Stimulated activated CD4-positive, alpha-beta T cell treated with anti-CD3 and anti-CD28 coated beads, Interleukin-4, amount 100 ng/mL, for 1 hour (primary cell): Measurements from ENCODE around the gene NDUFC2.
"Not testable (repeated sequence)": the region's sequence is repeated elsewhere in the genome, so short reads cannot be mapped to it uniquely, and the experiment has no call there.

Experiments
- DNase-seq: peaks from one replicate; pipeline ENCODE4 v3.0.0-alpha.2; 2020

Gene NDUFC2

DNA sequence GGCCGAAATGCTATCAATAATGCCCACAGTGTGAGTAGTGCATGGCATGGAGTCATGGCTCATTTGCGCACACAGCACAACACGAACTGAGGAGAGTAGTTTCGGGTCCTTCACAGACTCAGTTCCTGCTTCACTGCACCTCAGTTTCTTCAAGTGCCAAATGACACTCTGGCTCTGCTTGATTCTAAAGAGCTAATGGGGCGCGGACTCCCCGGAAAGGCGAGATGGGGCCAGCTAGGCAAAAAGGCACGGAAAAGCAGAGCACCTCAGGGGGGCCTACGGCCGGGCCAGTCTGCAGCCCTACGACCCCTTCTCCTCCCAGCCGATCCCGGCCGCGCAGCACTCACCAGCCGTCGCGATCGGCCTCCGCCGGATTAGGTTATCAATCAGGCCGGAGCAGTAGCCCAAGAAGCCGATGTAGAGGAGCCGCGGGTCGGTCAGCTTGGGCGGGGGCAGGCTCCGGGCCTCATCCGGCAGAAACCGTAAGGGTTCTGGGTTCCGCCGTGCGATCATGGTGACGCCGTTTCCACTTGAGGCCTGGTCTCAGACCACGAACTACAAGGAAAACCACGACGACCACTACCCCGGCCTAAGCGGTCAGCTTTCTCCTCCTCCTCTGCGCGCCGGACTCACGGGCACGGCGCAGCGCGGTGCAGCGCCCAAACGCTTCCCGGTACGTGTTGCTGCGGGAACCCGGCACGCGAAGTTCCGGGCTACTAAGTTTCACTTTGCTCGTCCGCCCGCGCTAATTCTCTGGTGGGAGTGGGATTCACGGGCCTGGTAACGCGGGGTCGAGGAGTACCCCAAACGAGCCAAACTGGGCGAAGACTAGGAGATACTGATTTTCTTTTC lies at the start of gene NDUFC2:
TSS of gene NDUFC2 (minus strand) at position 631 of the 852 bp plus-strand sequence. CDS start at position 513, 118 bp downstream.
- DNase-seq: peak; percentile 70

DNA sequence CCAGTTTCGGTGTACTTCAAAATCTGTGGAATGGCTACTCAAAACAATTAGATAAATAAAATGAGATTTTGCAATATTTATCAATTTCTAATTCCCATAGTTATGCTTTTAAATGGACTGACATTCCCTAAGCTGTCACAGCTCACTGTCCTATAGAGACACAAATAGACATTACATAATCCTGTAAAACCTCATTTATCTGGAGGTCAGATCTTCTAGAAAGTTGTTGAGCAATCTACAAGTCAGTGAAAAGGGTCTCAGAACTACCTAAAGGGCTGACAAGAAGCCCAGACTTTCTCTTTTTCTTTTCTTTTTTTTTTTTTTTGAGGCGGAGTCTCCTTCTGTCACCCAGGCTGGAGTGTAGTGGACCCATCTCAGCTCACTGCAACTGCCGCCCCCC lies 47.7 kb upstream of the NDUFC2 start:
- no peak for DNase-seq

DNA sequence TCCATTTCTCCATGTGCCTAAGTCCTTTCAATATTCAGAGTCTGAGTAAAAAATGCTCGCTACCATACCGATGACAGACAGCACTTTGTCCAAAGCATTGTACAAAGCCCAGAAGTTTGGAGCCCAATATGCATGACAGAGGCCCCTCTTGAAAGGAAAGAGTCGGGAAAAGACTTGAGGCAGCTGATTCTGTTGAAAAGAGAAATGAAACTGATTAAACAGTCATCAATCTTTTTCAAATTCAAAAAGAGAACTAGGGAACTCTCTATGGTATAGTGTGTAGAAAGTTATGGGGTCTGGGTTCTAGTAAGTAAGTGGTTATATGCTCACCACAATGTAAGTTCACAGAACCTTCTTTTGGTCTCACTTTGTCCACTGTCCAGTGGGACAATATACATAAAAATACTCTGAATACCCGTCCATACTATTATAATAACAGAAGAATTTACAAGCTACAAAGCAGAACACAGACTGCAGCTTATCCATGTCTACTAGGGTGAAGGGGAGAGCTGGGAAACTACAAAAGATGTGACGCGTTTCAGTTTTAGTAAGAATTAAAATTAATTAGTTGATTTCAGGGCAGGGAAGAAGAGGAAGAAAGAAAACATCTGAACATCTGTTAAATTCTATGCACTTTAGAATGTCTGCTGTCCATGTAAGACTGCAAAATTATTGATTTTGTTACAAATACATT lies 33.1 kb upstream of the NDUFC2 start:
- DNase-seq: no peak

DNA sequence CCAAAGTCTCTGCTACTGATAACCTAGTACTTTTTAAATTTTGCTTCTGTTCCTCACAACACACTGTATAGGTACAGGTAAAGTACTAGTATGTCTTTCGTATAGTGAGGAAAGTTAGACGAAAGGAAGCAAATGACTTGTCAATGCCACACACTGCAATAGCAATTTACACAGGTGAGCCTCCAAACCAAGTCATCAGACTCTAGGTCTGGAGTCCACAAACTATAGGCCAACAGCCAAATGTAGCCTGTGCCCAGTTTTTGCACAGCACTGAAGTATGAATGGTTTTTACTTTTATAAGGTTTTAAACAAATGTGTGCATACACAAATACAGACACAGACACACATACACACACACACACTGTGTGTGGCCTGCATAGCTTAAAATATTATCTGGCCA lies 31.6 kb upstream of the NDUFC2 start:
- DNase-seq: no peak

DNA sequence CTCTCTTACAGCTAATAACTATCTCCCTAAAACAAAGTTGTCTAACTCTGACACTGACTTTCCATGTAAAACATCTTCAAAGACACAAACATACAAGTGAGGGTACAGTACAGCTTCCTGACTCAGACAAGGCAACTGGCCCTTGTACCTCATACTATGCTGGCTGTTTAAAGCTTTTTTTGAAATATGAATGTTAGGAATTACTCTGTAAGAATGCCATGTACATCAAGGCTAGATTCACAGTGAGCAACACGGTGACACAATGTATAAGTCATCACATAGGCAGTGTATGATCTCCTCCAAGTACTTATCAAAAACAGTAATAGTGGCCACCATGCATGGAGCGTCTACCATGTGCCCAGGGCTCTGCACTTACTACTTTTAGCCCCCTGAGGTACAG lies 31.2 kb upstream of the NDUFC2 start:
- no peak for DNase-seq

DNA sequence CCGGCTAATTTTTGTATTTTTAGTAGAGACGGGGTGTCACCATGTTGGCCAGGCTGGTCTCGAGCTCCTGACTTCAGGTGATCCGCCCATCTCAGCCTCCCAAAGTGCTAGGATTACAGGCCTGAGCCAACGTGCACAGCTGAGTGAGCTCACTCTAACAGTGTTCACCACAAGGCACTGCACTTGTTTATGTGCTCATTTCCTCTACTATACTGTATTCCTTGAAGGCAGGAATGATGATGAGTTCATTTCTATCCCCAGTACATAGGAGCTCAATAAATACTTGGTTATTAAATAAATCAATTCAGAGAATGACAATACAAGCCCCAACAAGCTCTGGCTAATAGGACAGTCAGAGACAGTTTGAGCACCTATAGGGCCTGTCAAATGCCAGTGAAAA lies 30.7 kb upstream of the NDUFC2 start:
- no peak for DNase-seq

DNA sequence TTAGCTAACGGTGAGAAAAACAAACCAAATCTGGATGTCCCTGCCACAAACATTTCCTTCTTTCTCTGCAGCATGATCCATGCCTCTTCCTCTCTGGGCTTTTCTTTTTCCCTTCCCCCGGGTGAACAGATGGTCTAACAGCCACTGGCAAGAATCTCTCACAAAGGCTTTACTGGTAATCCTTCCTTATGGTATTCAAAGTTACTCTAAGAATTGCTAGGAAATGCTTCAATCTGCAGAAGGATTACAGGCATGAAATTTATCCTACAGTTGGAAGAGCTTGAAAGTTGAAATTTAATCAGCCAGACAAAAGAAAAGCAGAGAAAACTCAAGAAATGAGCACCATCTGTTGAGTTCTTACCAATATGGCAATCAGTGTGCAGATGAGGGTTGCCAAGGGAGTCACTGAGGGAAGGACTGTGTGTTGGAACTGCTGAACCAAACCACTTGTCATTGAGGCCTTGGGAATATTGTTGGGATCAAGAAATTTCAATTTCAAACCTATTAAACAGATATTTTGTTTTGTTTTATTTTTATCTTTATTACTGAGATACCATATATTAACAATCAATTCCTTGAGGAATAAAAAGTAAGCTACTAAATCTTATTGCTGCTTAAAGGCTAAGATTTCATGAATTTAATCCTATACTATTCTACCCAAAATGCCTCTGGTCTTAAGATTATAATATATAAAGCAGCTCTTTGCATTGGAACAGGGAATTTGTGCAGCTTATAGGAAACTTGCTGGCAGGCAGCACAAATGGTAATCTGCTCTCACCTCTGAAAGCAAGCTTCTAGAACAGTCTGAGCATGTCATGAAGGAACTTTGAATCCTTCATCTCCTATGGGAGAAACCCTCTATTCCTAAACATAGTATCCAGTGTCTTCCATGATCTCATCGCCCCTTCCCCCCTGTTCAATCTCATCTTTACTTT lies 29.7 kb upstream of the NDUFC2 start:
- DNase-seq: no peak

DNA sequence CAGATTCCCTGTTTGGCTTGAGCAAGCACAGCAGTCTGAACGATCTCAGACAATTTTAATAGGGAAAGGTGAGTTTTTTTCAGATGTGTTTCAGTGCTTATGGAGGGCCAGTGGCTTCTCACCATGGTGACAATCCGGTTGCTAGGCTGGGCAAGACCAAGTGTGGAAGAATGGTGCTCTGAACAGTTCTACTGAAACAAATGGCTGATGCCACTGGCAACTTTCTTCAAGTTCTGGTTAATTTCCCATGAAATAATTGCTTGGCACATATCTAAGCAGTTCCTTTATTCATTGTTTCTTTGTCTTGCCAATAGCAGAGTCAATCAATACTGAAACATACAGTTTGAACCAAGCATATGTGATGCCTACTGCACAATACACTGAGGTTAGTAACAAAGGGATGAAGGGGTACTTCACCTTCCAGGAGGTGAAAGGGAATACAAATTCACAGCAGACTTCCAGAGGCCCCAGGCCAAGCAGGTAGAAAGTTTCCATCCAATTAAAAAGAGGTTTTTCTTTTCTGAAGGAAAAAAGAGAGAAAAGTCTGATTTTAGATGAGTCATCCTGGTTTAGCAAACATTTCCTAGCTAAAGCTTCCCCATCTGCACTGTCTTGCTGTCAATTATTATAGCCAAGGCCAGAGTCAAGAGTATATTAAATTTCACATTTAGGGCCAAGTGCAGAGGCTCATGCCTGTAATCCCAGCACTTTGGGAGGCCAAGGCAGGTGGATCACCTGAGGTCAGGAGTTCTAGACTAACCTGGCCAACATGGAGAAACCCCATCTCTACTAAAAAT lies 21.2 kb upstream of the NDUFC2 start:
- no peak for DNase-seq

DNA sequence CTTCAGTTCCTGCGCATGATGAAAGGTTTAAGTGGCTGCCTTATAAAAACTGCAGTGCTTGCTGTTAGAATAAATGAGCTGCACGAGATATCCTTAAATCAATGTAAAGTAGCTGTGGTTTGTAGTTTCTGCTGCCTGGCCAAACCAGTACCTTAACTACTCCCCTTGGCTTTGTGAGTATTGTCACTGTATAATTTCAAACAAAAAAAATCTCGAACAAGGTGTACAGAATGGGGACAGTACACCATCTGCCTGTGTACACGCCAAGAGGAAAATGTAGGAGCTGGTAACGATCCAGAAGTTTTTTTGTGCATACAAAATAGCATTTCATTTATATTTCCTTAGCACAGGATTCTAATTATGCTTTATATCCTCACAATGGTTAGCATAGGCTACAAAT lies 20.6 kb upstream of the NDUFC2 start:
- DNase-seq: no peak

DNA sequence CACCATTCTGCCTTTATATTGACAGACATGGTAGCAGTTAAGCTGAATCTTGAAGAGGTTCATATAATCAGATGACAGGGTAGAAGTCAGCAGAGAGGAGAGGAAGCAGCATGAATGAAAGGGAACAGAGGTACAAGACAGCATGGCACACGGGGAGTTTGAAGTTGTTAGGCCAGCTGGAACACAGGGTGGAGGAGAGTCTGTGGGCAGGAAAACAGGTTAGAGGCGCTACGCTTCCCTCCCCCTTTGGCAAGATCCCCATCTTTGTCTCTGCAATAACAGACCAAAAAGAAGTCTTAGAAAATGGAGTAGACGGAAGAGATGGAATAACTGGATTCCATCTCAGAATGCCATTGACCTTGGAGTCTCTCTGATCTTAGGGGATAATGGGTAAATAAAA lies 20.0 kb upstream of the NDUFC2 start:
- DNase-seq: no peak

DNA sequence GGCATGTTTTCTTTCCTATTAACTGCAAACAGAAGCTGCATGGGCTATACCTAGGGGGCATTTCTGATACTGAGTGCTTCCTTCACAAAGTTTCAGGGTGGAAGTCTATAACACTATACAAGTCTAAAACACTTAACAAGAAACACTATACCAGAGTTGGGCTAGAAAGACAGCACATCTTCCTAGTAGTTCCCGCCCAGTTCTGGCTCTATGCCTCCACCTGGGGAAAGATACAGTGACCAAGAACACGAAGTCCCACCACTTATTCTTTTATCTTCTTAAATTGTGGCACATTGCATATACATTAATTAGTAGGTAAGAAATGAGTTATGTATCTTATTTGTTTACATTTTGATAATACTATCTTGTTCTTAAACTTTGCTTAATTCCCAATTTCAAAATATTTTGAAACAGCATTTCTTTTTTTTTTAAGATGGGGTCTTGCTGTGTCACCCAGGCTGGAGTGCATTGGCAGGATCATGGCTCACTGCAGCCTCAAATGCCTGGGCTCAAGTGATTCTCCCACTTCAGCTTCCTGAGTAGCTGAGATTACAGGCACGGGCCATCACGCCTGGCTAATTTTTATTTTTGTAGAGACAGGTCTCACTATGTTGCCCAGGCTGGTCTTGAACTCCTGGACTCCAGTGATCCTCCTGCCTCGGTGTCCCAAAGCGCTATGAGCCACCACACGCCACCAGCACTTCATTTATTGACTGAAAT lies 18.2 kb upstream of the NDUFC2 start:
- no peak for DNase-seq

DNA sequence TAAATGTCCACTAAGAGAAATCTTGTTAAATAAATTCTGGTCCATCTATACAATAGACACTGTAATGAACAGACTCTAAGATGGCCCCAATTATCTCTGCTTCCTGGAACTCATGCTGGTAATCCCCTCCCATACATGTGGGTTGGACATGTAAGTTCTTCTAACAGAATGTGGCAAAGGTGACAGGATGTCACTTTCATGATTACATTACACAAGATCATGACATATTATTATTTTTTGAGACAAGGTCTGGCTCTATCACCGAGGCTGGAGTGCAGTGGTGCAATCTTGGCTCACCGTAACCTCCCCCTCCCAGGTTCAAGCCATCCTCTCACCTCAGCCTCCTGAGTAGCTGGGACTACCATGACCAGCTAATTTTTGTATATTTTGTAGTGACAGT lies 14.6 kb upstream of the NDUFC2 start:
- no peak for DNase-seq

DNA sequence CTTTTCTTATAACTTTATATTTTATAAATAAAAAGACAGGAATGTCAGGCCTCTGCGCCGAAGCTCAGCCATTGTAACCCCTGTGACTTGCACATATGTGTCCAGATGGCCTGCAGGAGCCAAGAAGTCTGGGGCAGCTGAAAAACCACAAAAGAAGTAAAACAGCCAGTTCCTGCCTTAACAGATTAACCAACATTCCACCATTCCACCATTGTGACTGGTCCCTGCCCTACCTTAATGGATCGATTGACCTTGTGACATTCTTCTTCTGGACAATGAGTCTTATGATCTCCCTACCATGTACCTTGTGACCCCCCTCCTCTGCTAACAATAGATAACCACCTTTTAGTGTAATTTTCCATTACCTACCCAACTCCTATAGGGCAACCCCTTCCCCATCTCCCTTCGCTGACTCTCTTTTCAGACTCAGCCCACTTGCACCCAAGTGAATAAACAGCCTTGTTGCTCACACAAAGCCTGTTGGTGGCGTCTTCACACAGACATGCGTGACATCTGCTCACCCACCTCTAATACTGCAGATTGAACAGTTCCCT lies 6.9 kb upstream of the NDUFC2 start:
- not testable (repeated sequence) for DNase-seq

DNA sequence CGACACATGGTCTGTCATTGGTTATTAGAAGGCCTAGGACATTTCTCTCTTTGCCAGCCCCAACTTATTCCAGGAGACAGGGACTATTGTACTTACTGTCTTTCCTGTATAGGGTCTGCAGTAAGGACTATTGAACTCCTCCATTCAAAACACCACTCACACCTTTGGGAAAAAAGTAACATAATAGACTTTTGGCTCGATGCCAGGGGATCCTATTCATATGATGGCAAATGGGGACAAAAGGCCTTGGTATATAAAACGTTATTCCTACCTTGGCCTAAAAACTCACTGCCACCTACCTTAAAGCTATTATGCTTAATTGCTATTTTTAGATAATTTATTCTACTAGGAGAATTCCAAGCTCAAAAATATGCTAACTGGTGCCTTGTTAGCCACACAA lies 6.3 kb upstream of the NDUFC2 start:
- no peak for DNase-seq

DNA sequence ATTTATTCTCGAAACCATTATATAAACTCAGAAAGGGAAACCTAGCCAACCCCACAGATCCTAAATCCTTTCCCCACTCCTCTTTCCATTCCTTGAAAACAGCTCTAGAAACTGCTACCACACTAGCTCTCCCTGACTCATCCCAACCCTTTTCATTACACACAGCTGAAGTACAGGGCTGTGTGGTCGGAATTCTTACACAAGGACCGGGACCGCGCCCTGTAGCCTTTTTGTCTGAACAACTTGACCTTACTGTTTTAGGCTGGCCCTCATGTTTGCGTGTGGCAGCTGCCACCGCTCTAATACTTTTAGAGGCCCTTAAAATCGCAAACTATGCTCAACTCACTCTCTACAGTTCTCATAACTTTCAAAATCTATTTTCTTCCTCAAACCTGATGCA lies 4.8 kb upstream of the NDUFC2 start:
- not testable (repeated sequence) for DNase-seq

DNA sequence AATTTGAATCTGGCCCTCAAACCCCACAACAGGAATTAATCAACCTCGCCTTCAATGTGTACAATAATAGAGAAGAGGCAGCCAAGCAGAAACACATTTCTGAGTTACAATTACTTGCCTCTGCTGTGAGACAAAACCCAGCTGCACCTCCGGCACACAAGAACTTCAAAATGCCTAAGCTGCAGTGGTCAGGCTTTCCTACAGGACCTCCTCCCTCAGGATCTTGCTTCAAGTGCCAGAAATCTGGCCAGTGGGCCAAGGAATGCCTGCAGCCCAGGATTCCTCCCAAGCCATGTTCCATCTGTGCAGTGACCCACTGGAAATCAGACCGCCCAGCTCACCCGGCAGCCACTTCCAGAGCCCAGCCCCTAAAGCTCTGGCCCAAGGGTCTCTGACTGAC lies 3.4 kb upstream of the NDUFC2 start:
- no peak for DNase-seq

DNA sequence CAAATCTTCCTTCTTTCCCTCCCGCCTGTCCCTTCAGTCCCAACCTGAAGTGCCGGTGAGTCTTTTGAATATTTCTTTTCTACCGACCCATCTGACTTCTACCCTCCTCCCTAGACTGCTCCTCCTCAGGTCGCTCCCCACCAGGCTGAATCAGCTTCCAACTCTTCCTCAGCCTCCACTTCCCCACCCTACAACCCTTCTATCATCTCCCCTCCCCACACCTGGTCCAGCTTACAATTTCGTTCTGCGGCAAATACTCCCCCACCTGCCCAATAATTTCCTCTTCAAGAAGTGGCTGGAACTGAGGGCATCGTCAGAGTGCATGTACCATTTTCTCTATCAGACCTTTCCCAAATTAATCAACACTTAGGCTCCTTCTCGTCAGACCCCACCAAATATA lies 2.5 kb upstream of the NDUFC2 start:
- no peak for DNase-seq

DNA sequence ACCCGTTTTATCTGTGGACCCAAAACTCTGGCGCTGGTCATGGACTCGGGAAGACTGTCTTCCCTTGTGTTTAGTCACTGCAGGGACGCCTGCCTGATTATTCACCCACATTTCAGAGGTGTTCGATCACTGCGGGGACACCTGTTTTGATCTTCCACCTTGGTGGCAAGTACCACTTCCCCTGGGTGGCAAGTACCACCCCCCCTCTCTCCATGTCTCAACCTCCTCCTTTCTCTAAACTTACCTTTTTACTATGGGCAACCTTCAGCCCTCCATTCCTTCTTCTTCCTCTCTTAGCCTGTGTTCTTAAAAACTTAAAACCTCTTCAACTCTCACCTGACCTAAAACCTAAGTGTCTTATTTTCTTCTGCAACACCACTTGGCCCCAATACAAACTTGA lies 1.9 kb upstream of the NDUFC2 start:
- no peak for DNase-seq

DNA sequence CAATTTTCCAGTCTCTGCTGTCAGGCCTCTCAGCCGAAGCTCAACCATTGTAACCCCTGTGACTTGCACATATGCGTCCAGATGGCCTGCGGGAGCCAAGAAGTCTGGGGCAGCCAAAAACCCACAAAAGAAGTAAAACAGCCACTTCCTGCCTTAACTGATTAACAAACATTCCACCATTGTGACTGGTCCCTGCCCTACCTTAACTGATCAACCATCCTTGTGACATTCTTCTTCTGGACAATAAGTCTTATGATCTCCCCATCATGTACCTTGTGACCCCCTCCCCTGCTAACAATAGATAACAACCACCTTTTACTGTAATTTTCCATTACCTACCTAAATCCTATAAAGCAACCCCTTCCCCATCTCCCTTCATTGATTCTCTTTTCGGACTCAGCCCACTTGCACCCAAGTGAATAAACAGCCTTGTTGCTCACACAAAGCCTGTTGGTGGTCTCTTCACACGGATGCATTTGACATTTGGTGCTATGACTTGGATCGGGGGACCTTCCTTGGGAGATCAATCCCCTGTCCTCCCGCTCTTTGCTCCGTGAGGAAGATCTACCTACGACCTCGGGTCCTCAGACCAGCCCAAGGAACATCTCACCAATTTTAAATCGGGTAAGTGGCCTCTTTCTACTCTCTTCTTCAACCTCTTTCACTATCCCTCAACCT lies 1.3 kb upstream of the NDUFC2 start:
- no peak for DNase-seq

DNA sequence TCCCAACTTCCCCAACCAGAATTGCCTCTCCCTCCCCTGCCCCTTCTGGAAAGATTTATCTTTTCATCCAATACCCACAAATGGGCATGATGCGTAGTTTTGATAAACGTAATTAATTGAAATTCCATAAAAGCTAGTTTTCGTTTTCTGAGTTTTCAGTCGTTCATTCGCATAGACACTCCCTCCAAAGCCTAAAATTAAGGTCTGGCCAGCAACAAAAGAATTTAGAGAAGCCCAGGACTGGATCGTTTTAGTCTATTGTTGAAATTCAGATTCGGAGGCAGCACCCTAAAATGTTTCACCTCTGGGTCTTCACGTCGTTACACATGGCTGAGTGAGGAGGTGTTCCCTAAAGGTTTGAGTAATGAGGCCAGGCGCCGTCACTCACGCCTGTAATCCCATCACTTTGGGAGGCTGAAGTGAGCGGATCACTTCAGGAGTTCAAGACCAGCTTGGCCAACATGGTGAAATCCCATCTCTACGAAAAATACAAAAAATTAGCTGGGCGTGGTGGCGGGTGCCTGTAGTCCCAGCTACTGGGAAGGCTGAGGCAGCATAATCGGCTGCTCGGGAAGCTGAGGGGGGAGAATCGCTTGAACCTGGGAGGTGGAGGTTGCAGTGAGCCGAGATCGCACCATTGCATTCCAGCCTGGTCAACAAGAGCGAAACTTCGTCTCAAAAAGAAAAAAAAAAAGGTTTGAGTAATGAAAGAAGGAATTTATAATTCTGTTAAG lies 589 bp upstream of the NDUFC2 start:
- no peak for DNase-seq
